ENCODE results near the gene ZNF789.
"Not testable (repeated sequence)": the region's sequence is repeated elsewhere in the genome, so short reads cannot be mapped to it uniquely, and the experiment has no call there.

The ZNF789 gene

DNA sequence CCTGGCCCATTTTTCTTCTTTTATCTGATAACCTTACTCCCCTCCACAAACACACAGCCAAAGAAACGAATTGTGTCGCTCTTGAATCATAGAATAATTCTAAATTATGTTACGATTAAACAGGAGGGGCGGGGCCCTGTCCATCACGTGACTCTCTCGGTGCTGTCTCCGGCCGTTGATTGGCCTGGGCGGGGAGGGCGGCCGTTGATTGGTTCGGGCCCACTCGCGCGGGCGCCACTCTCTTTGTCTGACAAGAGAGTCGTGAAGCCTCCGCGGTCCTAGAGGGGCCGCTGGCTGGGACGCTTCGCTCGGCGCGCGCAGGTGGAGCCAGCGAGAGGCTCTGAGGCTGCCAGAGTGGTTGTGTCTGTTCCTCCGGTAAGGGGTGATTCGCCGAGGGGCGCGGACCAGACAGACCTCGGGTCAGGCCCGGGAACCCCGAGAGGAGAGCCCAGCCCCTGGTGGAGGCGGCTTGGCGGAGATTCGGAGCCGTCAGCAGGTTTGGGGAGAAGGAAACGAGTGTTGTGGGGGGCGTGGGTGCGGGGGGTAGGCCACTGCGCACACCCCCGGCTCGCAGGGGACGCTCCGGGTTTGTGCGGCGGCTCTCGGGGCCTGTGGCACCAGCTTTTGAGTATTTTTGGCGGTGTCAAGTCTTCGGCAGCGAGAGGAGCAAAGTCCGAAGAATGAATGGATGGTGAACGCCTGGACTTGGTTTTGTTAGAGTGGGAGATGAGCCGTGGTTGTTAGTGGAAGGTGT is at the start of gene ZNF789:
ZNF789 (plus strand) TSS at position 330 of the 754 bp plus-strand sequence. CDS start 3,567 bp downstream, outside the sequence.
- peak; percentile 94 for DNase-seq

DNA sequence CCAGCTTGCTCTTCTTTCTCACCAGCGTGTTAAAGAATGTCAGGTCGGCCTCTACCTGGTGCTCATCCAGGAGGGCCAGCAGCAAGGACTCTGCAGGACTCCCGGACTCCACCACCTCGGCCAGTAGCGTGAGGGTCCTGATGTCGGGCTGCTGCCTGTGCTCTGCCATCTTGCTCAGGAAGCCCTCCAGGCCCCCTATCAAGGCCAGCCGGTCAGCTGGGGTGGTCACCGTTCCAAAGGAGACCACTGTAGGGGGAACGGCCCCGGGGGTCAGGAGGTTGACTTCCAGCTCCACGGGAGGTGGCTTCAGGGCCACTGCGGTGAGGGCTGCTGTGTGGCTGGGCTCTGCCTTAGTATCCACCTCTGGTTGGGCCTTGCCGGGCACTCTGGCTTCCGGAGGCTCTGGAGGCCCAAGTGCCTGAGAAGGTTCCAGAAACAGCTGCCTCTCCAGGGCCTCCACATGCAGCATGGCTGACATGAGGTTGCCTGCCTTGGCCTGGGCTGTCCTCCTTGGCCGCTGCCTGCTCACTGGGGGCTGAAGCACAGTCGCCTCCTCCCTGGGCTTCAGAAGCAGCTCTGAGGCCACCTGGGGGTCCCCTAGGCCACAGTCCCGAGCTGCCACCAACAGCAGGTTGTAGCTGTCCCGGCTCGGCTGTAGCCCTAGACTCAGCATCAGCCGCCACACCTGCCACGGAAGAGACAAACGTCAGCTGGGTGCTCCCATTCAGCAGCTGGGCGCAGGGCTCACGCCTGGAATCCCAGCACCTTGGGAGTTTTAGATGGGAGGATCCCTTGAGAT is 47.6 kb upstream of the ZNF789 start:
- DNase-seq, result no peak

- no peak for DNase-seq
Measured at GRCh38 chr7:99428972-99429566, 43.6 kb upstream of the ZNF789 start.

DNA sequence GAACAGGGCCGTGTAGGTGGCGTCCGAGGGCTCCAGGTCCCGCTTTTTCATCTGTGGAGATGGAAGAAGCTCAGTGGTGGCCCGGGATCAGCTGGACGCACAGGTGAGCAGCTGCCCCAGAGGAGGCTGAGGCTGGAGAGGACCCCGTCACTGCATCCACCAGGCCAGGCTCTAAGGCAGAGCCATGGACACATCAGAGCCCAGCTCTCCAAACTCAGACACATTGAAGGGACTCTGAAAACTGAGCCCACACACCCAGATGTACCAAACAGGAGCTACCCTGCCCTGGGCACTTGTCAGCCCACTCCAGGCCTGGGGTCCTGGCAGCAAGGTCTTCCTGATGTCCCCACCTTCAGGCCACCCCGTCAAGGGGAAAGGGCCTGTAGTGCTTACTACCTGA is 42.9 kb upstream of the ZNF789 start:
- no peak for DNase-seq

GRCh38 chr7:99431756-99432540 is 40.7 kb upstream of the ZNF789 start:
- not testable (repeated sequence) for DNase-seq

DNA sequence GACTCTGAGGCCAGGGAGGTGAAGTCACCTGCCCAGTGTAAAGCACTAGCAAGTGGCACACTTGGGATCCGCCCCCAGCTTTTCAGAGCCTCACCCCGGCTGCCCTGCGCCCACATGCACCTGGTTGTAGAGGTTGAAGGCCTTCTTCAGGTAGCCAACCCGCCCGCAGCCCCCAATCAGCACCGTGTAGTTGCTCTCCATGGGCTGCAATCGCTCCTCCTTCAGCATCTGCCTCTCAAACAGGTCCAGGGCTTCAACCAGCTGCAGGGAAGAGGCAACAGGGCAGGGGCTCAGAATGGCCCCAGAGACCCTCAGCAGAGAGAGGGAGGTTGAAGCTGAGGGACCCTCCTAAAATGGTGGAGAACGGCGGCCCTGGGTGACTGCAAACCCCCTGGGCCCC is 39.5 kb upstream of the ZNF789 start:
- no peak for DNase-seq

GRCh38 chr7:99437946-99438572 is 34.6 kb upstream of the ZNF789 start:
- no peak for DNase-seq

DNA sequence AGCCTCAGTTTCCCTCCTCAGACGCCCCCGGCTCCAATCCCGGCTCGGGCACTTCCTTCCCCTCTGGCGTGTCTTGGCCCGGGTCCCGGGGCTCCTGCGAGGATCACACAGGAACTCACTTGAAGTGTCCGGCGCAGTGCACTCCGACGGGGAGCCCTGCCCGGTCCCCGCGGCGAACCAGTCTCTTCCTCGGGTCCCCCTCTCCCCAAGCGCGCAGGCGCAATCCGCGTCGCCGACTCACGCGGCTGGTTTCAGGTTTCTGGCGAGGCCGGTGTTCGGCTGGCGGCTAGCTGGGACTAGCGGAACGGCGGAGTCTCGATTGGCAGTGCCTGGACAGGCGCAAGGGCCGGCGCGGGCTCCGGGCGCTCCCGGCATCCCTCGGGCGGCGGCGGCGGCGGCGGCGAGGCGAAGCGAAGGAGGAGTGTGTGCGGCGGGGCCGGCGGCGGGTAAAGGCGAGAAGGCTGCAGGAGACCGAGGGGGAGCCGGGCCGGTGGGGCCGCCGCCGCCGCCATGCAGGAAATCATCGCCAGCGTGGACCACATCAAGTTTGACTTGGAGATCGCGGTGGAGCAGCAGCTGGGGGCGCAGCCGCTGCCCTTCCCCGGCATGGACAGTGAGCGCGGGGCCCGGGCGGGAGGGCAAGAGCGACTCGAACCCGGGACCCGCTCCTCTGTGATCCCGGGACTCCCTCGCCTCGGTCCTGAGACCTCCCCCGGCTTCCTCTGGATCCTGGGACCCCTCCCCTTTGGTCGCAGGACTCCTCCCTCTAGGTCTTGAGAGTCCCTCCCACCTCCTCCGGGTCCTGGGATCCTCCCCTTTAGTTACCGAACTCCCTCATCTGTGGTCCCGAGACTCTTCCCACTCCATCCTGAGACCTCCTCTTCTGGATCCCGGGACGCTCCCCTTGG is 33.9 kb upstream of the ZNF789 start, which contains the start of the genes CPSF4 and PTCD1:
CPSF4 (plus strand) TSS at position 371 of the 908 bp plus-strand sequence; CDS start at position 511, 140 bp downstream.
PTCD1 (minus strand) TSS at position 226 of the 908 bp plus-strand sequence. CDS start 3,556 bp downstream, outside the sequence.
- peak; percentile 96 for DNase-seq

DNA sequence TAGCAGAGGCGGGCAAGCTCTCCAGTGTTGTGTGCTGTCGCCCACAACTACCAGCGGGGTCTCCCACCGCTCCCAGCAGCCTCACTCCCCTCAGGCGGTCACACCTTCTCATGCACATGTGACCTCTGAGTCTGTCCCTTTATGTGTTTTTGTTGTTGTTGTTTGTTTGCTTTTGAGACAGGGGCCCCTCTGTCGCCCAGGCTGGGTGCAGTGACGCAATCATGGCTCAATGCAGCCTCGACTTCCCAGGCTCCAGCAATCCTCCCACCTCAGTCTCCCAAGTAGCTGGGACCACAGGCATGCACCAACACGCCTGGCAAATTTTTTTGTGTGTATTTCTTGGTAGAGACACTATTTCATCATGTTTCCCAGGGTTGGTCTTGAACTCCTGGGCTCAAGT is 32.5 kb upstream of the ZNF789 start:
- DNase-seq, result no peak

DNA sequence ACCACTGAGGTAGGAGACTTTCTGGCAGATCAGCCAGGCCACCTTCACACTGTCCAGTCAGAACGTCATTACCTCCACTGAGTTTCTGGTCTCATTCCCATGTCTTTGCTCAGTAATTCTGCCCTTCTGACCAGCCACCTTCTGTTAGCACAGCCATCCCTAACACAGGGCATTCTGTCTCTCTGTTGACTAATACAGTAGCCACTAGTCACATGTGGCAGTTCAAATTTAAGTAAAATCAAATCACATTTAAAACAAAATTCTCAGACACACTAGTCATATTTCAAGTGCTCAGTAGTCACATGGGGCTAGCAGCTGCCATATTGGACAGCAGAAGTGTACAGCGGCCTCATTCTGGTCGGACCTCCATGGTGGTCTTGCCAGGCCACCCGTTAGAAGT is 26.6 kb upstream of the ZNF789 start:
- no peak for DNase-seq

DNA sequence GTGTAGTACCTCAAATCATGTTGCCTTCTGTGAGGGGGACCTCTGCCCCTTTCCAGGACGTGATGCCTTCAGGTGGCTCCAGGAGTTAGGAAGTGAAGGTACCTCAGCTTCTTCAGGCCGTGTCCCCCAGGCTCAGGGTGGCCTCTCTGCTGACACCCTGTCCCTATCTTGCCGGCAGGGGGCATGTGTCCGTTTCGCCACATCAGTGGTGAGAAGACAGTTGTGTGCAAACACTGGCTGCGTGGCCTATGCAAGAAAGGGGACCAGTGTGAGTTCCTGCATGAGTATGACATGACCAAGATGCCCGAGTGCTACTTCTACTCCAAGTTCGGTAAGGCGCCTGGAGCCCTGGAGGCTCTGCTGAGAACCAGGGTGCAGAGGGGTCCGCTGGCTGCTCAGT is 24.7 kb upstream of the ZNF789 start:
- DNase-seq, result no peak

GRCh38 chr7:99448855-99449254 is 23.8 kb upstream of the ZNF789 start:
- no peak for DNase-seq

DNA sequence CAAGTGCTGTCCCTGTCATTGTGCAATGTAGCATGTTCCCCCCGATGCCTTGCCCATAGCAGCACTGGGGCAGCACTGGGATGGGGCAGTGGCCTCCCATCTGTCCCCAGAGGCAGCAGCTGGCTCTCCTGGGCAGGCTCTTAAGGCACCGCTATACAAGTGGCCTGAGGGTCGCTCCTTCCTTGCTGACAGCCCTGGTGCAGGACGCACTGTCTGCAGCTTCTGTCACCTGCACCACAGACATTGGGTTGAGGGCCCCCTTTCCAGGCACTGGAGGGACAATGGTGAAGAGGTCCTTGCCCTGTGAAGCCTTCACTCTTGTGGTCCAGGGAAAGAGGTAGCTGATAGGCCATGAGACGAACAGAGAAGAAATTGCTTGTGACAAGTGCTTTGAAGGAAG is 23.4 kb upstream of the ZNF789 start:
- no peak for DNase-seq

DNA sequence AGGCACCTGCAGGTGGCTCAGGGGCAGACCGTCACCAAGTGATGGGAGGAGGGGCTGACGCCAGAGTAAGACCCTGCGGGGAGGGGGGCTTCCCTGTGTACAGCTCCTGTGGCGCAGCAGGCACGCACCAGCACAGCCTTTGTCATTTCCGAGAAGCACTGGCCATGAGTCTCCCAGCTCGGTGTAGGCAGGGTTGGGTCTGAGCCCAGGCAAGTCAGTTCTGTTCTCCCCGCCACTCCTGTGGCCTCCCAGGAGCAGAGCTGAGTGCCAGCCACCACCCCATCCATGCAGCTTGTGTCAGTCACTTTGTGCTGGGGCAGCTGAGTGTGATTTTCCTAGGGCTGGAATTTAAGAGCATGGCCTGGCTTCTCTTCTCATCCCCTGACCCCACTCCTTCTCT is 20.8 kb upstream of the ZNF789 start:
- no peak for DNase-seq

DNA sequence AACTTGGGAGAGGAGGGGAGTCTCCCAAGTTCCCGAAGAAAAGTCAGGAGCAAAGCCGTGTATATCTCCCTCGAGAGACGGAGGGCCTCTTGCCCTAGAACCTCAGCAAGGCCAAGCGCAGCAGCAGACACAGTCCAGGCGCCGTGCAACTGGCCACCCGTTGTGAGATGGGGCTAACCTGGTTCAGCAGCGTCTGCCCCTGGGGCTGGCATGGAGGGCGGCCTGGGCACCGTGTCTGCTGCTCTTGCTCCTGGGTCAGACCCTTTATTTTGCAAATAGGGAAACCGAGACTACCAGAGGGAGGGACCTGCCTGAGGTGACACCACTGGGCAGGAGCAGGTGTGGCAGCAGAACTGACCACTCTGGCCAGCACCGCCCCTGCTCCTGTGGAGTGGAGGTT is 20.1 kb upstream of the ZNF789 start:
- DNase-seq, result no peak

GRCh38 chr7:99453105-99453504 is 19.6 kb upstream of the ZNF789 start:
- no peak for DNase-seq

DNA sequence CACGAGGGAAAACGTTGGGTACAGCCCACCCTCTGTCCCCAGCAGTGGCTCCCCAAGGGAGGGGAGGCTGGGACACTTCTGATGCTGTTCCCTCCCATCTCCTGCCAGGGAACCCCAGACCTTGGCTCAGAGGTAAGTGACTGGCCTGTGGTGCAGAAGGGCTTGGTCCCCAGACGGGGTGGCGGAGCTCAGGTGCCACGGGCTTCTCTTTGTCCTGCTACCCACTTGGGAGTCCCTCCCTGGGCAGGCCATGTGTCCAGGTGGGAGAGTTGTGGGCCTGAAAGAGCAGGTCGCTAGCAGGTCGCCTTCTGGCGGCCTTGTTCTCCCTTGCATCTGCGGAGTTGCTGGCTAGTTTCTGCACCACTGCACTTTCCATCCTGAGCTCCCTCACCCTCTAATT is 16.8 kb upstream of the ZNF789 start:
- DNase-seq, result no peak

GRCh38 chr7:99456288-99456687 is 16.4 kb upstream of the ZNF789 start:
- DNase-seq, result no peak

- no peak for DNase-seq
Measured at GRCh38 chr7:99457050-99457649, 15.5 kb upstream of the ZNF789 start.

- DNase-seq, result no peak
Measured at GRCh38 chr7:99457650-99458493, 14.8 kb upstream of the ZNF789 start.

All from HCEC 1CT (cell line).